Neural cell (in vitro differentiated cells): ENCODE results near the gene CBFA2T2. TPM values are rescaled to one million over a fixed set of nuclear protein-coding genes. Genes with fewer than 3 reads are reported as not detected.

ENCODE experiments used
- H2AFZ ChIP-seq: fragments of 200-600, 300-800 bp; sonication (generic), shearing (Covaris generic); 2 replicates; pipeline ENCODE4 v1.6.0; 2014; ENCODE audit warnings: low read depth, mild to moderate bottlenecking, antibody characterized with exemption, low read length, moderate library complexity
- H3F3A ChIP-seq: fragments of 200-600 bp; shearing (Covaris generic); 2 replicates; pipeline ENCODE4 v1.6.1; 2016; ENCODE audit warnings: mild to moderate bottlenecking, moderate library complexity, mixed read lengths, antibody characterized with exemption, low read length; ENCODE audit not compliant: insufficient read depth, poor library complexity, severe bottlenecking
- H3K27ac ChIP-seq: fragments of 200-600, 300-800 bp; sonication (generic), shearing (Covaris generic); 2 replicates; pipeline ENCODE4 v1.5.1; 2014; ENCODE audit warnings: mild to moderate bottlenecking, low read length, moderate library complexity
- H3K27me3 ChIP-seq: fragments of 300-800, 200-600 bp; sonication (generic), shearing (Covaris generic); 2 replicates; pipeline ENCODE4 v1.6.0; 2014; ENCODE audit warnings: mild to moderate bottlenecking, low read depth, low read length, moderate library complexity; ENCODE audit not compliant: insufficient read depth
- H3K36me3 ChIP-seq: fragments of 300-800, 200-600 bp; sonication (generic), shearing (Covaris generic); 2 replicates; pipeline ENCODE4 v1.5.1; 2014; ENCODE audit warnings: mild to moderate bottlenecking, antibody characterized with exemption, low read length, moderate library complexity; ENCODE audit not compliant: insufficient read depth
- H3K4me2 ChIP-seq: fragments of 300-800, 200-600 bp; sonication (generic), shearing (Covaris generic); 2 replicates; pipeline ENCODE4 v1.6.0; 2014; ENCODE audit warnings: mild to moderate bottlenecking, low read length
- H3K4me3 ChIP-seq: fragments of 300-800, 200-600 bp; sonication (generic), shearing (Covaris generic); 2 replicates; pipeline ENCODE4 v1.5.1; 2014; ENCODE audit warnings: mild to moderate bottlenecking, low read length, moderate library complexity
- H3K79me2 ChIP-seq: fragments of 200-600 bp; shearing (Covaris generic); replicated peaks from 2 replicates; pipeline ENCODE4 v1.6.0; 2014; ENCODE audit warnings: mild to moderate bottlenecking, low read length, moderate library complexity; ENCODE audit not compliant: insufficient read depth
- H3K9ac ChIP-seq: fragments of 300-800, 200-600 bp; sonication (generic), shearing (Covaris generic); 2 replicates; pipeline ENCODE4 v1.6.1; 2016; ENCODE audit warnings: mild to moderate bottlenecking, low read length, mixed read lengths
- H3K9me2 ChIP-seq: fragments of 200-600 bp; shearing (Covaris generic); 2 replicates; pipeline ENCODE4 v1.6.1; 2016; ENCODE audit warnings: mild to moderate bottlenecking, low read length, mixed read lengths; ENCODE audit not compliant: insufficient read depth
- H3K9me3 ChIP-seq: fragments of 200-600, 300-800 bp; sonication (generic), shearing (Covaris generic); 2 replicates; pipeline ENCODE4 v1.6.1; 2016; ENCODE audit warnings: mild to moderate bottlenecking, mixed run types, low read length, moderate library complexity, mixed read lengths
- H4K20me1 ChIP-seq: fragments of 200-600 bp; shearing (Covaris generic); 2 replicates; pipeline ENCODE4 v1.6.1; 2016; ENCODE audit warnings: mild to moderate bottlenecking, mixed run types; ENCODE audit not compliant: insufficient read depth
- CTCF ChIP-seq: fragments of 450-650 bp; IDR thresholded peaks from 2 replicates; pipeline ENCODE4 v1.5.1; 2014; ENCODE audit warnings: antibody characterized with exemption, mild to moderate bottlenecking, moderate library complexity; ENCODE audit not compliant: poor library complexity, severe bottlenecking
- EP300 ChIP-seq: fragments of 450-650 bp; conservative IDR thresholded peaks from 2 replicates; pipeline ENCODE4 v1.6.1; 2014; ENCODE audit warnings: antibody characterized with exemption, mild to moderate bottlenecking, moderate library complexity; ENCODE audit not compliant: poor library complexity, severe bottlenecking
- EZH2 ChIP-seq: fragments of 200-600, 300-800 bp; shearing (Covaris generic), sonication (generic); IDR thresholded peaks from 2 replicates; pipeline ENCODE4 v1.6.1; 2014; ENCODE audit warnings: antibody characterized with exemption, low read length, borderline replicate concordance, mild to moderate bottlenecking; ENCODE audit not compliant: insufficient read depth, poor library complexity, severe bottlenecking
- MXI1 ChIP-seq: fragments of 450-650 bp; conservative IDR thresholded peaks from 2 replicates; pipeline ENCODE4 v1.6.1; 2014; ENCODE audit warnings: antibody characterized with exemption, mild to moderate bottlenecking; ENCODE audit not compliant: poor library complexity, severe bottlenecking
- POLR2AphosphoS5 ChIP-seq: IDR thresholded peaks from 2 replicates; pipeline ENCODE4 v1.6.1; 2012
- RAD21 ChIP-seq: fragments of 450-650 bp; conservative IDR thresholded peaks from 2 replicates; pipeline ENCODE4 v1.6.1; 2014; ENCODE audit warnings: antibody characterized with exemption, mild to moderate bottlenecking, moderate library complexity
- REST ChIP-seq: IDR thresholded peaks from 2 replicates; pipeline ENCODE4 v1.6.1; 2012; ENCODE audit warnings: borderline replicate concordance
- SMC3 ChIP-seq: fragments of 450-650 bp; conservative IDR thresholded peaks from 2 replicates; pipeline ENCODE4 v1.6.1; 2014; ENCODE audit warnings: antibody characterized with exemption, mild to moderate bottlenecking, moderate library complexity; ENCODE audit not compliant: poor library complexity
- TAF1 ChIP-seq: IDR thresholded peaks from 2 replicates; pipeline ENCODE4 v1.6.1; 2012; ENCODE audit warnings: low read depth
- polyA plus RNA-seq: library from polyadenylated mRNA; depleted of rRNA; stranded (reverse); fragments of >200 nt; gene quantifications from 2 replicates; pipeline ENCODE4 v1.2.3, GENCODE V29; 2014

CBFA2T2 gene
- polyA plus RNA-seq, 1 donor from 2014 or later = 15.9 TPM

- Histone ChIP-seq H3F3A (no peaks in the 10 kb centered on the region), H3K27ac (no peak overlapping the region), H3K4me3 (no peak overlapping the region), H3K27me3 (no peaks in the 10 kb centered on the region), H3K79me2 (no peaks in the 10 kb centered on the region), H3K9ac (no peak overlapping the region), H3K9me3 (no peaks in the 10 kb centered on the region), H3K4me2 (no peak overlapping the region), H2AFZ (no peak overlapping the region), H4K20me1 (no peaks in the 10 kb centered on the region), H3K36me3 (no peaks in the 10 kb centered on the region), H3K9me2 (no peaks in the 10 kb centered on the region)
- peak; percentile 58 for TF ChIP-seq CTCF
- no peak for TF ChIP-seq TAF1
- no peak for TF ChIP-seq MXI1
- TF ChIP-seq SMC3 = peak; percentile 52
- TF ChIP-seq EZH2 = no peak
- no peak for TF ChIP-seq POLR2AphosphoS5
- TF ChIP-seq EP300 = no peak
- peak; percentile 60 for TF ChIP-seq RAD21
- no peak for TF ChIP-seq REST
Measured at GRCh38 chr20:33667676-33668465, 178.0 kb downstream of the CBFA2T2 start.

DNA sequence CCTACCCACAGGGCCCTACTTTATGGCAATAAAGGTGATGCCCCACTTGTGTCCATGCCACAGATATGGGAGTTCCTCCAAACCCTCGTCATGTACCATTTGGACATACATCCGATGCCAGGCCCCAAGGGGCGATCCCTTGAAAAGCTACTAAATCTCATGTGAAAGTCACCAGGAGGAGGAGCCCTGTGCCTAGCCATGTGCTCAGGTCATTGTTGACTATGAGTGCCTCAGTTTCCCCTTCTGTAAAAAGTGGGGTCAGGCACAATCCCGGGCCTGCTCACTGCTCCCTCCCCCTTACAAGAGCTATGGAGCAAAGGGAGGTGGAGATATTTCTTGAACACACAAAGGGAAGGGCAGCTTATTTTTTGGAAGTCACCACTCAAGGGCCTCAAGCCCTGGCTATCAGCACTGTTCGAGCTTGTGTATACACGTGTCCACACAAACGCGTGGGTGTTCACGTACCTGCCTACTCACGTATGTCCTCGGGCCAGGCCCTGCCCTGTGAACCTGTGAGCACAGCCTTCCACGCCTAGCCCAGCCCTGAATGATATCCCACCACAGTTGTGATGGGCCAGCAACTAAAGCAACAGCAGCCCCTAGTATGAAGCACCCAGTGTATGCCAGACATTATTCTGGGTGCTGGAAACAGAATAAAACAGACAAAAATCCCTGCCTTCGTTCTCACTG, 178.7 kb downstream of the CBFA2T2 start:
- TF ChIP-seq POLR2AphosphoS5 (no peak), REST (no peak), TAF1 (no peak), EZH2 (no peak), EP300 (no peak), CTCF (no peak), RAD21 (no peak), MXI1 (no peak), SMC3 (no peak)
- H3K79me2 ChIP-seq = no peaks in the 10 kb centered on the region
- no peaks in the 10 kb centered on the region for H3F3A ChIP-seq
- no peaks in the 10 kb centered on the region for H3K36me3 ChIP-seq
- no peaks in the 10 kb centered on the region for H3K27me3 ChIP-seq
- H3K9me2 ChIP-seq = no peaks in the 10 kb centered on the region
- H3K4me3 ChIP-seq = no peak overlapping the region
- H3K4me2 ChIP-seq = no peak overlapping the region
- H3K27ac ChIP-seq = no peak overlapping the region
- H3K9me3 ChIP-seq = no peaks in the 10 kb centered on the region
- no peak overlapping the region for H3K9ac ChIP-seq
- no peaks in the 10 kb centered on the region for H4K20me1 ChIP-seq
- no peak overlapping the region for H2AFZ ChIP-seq
